Left cardiac atrium (tissue), 4 donors: ENCODE data around the gene PCDH1. TPM values are rescaled to one million over a fixed set of nuclear protein-coding genes. Genes with fewer than 3 reads are reported as not detected.

Source experiments
- ATAC-seq, 2 donors: fragments of 200-7000 bp; cut with Tn5 transposase; one replicate each; pipeline ENCODE4 v1.9.1; 2020; ENCODE audit warnings: mild to moderate bottlenecking in 2 of 2, moderate library complexity in 2 of 2
- DNase-seq: peaks from one replicate; pipeline ENCODE4 v3.0.0-alpha.2; 2020
- intact Hi-C, 2 donors: fragments of 100-400 bp; cut with DNase I; formaldehyde crosslinking; loops; one replicate each; pipeline versions ENCODE4 v1.14.1 to v1.15.1; 2022 to 2023
- total RNA-seq, 2 donors: library from RNA; stranded (reverse); fragmentation: NEBNext Ultra II Directional; extraction: Animal tissue kit (Norgen Biotek cat#: 25700); gene quantifications; one replicate each; pipeline ENCODE4 v1.2.1, GENCODE V29; 2021
- donor health status: DM: no; HTN: yes; CAD: no.
- donor health status: DM: no; HTN: yes; CAD: no; lungs with severe emphysema.
- donor health status: DM: yes; HTN: yes; CAD: no.
- donor health status: Dilated cardiomyopathy.

The PCDH1 gene
- total RNA-seq, 2 donors from 2014 or later = 20.7 to 36.0 TPM

DNA sequence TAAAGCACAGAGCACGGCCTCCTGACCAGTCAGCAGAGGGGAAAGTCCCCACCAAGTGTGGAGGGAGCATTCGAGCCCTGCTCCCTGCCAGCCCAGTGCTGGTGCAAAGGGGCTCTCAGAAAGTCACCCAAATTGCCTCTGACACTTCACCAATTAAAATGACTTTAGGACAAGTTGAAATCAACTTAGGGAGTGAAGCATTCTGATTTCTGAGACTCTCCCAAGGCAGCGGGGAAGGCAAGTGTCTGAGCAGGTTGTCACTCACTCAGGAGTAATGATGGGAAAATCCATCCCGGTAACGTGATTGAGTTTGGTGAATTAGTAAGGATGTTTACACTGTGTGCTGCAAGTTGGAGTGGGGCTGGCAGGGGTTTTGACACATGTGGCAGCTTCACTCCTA is 73.7 kb downstream of the PCDH1 start:
- intact Hi-C loops = no loop called here
- ATAC-seq = no peak
- no peak for DNase-seq

Other genes with a start within 250 kb of the PCDH1 start
- gene HDAC3, start 241.6 kb downstream of the PCDH1 start, total RNA-seq = 10 to 100 TPM; 21.1 to 29.8 TPM
- 1 to 10 TPM; 1.4 to 1.6 TPM for gene RELL2, start 241.4 kb downstream of the PCDH1 start, total RNA-seq
- 1 to 10 TPM; 6.1 to 7.3 TPM for gene FCHSD1, start 227.0 kb downstream of the PCDH1 start, total RNA-seq
- gene ARAP3, start 196.2 kb downstream of the PCDH1 start, total RNA-seq = 10 to 100 TPM; 10.1 to 18.7 TPM
- 10 to 100 TPM; 79.9 to 85.5 TPM for gene DELE1, start 45.5 kb upstream of the PCDH1 start, total RNA-seq
- 1 to 10 TPM; 5.4 to 10.0 TPM for gene PCDH12, start 79.8 kb upstream of the PCDH1 start, total RNA-seq
- 10 to 100 TPM; 71.8 to 87.4 TPM for gene RNF14, start 90.7 kb upstream of the PCDH1 start, total RNA-seq
- gene GNPDA1, start 134.6 kb upstream of the PCDH1 start, total RNA-seq = 10 to 100 TPM; 17.3 to 25.7 TPM
- gene NDFIP1, start 230.4 kb upstream of the PCDH1 start, total RNA-seq = 10 to 100 TPM; 54.9 to 63.6 TPM